ENCODE measurements around the gene NDUFA5.
A peak's percentile ranks its signal among the peaks of the same experiment; 100 is the strongest.

Gene NDUFA5

DNA sequence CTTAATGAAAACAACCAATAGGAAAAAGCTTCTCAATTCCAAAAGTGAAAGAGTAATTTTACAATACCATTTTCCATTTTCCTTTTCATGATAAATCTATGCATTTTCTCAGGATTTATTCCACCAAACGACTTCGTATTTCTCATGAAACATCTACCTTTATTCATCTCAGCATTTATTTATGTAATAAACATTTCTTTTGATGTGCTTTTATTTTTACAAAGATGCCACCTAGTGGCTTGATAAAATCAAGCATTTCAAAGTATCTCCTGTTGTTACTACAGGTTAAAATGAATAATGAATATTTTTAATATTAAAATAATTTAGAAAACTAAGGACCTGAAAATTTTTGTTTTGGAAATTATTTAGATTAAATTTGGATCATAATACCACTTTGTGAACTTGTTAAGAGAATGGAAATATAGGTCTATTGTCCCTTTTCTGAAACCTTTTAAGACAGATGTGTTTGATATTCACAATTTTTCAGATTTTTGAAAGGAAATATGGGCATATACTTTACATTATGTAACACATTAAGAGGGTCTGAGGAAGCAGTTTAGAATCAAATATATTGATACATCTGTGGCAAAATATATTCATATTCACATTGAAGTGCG, 20.5 kb downstream of the NDUFA5 start:
- TF ChIP-seq, protein P1, sequence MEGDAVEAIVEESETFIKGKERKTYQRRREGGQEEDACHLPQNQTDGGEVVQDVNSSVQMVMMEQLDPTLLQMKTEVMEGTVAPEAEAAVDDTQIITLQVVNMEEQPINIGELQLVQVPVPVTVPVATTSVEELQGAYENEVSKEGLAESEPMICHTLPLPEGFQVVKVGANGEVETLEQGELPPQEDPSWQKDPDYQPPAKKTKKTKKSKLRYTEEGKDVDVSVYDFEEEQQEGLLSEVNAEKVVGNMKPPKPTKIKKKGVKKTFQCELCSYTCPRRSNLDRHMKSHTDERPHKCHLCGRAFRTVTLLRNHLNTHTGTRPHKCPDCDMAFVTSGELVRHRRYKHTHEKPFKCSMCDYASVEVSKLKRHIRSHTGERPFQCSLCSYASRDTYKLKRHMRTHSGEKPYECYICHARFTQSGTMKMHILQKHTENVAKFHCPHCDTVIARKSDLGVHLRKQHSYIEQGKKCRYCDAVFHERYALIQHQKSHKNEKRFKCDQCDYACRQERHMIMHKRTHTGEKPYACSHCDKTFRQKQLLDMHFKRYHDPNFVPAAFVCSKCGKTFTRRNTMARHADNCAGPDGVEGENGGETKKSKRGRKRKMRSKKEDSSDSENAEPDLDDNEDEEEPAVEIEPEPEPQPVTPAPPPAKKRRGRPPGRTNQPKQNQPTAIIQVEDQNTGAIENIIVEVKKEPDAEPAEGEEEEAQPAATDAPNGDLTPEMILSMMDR (IDR thresholded peaks at IDR 0.05), result peak; percentile 57

DNA sequence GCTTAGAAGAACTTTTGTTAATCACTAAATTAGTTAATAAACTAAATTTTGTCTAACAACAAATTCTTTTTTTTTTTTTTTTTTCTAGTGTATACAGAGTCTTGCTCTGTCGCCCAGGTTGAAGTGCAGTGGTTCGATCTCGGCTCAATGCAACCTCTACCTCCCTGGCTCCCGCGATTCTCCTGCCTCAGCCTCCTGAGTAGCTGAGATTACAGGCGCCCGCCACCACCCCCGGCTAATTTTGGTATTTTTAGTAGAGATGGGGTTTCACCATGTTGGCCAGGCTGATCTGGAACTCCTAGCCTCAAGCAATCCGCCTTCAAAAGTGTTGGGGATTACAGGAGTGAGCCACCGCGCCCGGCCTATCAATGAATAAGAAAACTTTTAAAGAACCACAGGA, 22.1 kb downstream of the NDUFA5 start:
- TF ChIP-seq, protein P1 (IDR thresholded peaks at IDR 0.05), result no peak

DNA sequence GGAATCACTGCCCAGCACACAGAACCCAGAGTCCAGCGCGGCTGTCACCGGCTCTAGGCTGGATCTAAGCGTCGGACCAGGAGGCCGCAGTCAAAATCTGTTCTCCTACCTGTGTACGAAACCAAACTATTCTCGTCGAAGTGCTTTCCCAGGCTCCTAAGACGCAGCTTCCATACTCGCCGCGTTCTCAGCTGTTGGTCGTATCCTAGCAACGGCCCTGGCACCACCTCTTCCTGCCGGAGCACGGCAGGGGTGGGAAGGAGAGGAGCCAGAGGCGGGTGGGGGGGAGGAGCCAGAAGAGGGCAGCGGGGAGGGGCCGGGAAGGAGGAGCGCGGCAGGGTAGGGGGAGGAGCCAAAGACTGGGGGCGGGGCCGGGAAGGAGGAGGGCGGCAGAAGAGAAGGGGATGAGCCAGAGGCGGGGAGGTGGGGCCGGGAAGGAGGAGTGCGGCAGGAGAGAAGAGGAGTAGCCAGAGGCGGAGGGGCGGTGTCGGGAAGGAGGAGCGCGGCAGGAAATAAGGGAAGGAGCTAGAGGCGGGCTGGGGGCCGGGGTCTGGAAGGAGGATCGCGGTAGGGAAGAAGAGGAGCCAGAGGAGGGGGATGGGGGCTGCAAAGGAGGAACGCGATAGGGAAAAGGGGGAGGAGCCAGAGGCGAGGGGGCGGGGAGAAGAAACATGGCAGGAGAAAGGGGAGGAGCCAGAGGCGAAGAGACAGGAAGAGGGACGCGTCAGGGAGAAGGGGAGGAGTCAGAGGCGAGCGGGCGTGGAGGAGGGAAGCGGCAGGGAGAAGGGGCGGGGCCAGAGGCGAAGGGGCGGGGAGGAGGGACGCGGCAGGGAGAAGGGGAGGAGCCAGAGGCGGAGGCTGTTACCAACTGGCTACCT, 23.0 kb downstream of the NDUFA5 start, which contains the start of gene IQUB:
Gene IQUB, minus strand, starts transcription at position 213 of the 878 bp plus-strand sequence. CDS start 22,255 bp downstream, outside the sequence.
- TF ChIP-seq, protein P1 (IDR thresholded peaks at IDR 0.05), result no peak

DNA sequence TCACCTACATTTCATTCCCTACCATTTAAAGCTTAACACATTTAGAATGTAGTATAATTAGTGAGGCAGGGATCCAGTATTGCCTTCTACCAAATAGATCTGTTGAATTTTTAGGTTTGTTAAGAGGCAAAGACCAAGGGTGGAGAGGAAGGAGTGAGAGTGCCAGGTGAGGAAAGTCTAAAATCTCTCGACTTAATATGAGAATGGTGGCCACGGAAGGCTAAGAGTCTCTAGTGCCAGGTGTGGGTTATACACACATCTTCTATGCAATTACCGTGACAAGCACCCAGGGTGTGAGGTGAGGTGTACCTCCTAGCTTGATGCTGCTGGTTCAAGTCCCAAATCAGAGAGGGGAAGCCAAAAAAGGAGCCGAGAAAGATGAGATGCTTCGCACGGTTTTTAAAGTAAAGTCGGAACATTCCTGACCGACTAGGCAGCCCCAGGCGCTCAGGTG, 23.7 kb downstream of the NDUFA5 start:
- TF ChIP-seq, protein P1 (IDR thresholded peaks at IDR 0.05), result no peak

DNA sequence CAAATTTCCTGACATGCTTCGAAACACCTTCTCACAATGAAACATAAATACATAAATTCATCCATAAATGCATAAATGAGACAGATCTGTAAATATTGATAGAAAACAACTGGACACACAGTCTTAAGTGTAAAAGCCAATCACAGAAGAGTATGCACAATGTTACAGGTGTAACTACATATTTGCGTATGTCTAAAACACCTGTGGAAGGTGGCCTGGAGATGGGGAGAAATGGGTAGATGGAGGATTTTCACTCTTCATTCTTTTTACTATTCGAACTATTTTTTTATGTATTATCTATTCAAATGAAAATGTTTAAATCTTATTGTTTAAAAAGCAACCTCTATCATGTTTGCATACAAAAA, 24.1 kb downstream of the NDUFA5 start:
- TF ChIP-seq, protein P1 (IDR thresholded peaks at IDR 0.05), result no peak

DNA sequence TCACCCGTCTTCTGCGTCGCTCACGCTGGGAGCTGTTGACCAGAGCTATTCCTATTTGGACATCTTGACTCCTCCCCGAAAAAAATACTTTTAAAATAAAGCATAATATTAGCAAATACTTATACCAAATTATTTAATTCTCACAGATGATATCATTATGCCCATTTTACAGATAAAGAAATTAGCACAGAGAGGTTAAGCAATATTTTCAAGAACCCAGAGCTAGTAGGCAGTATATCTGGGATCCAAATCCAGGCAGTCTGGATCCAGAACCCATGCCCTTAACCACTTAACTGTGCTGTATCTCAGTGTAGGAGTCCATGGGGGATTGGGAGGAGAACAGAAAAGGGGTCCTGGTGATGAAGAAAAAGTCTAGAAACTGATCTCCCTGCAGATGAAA, 29.4 kb downstream of the NDUFA5 start:
- TF ChIP-seq, protein P1 (IDR thresholded peaks at IDR 0.05), result no peak

DNA sequence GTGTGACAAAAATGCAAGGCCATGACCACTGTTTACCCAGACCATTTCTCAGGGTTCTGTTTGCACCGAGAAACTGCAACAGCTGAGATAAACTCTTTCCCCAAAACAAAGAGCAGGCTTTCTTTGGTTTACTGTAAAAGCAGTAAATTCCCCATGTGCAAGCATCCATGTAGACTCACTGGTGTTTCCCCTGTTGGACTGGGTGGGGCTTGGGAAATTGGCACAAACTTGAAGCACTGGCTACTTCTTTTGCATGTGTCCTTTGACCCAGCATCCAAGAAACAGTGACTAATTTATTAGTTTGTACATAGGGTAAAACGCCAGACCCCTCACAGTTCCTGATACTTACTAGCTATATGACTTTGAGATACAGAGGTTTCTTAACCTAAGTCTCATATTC, 35.6 kb downstream of the NDUFA5 start:
- TF ChIP-seq, protein P1 (IDR thresholded peaks at IDR 0.05), result no peak

Data from LNCAP (cell line).